OCI-LY1 (cell line): Measurements from ENCODE around the gene MIB2.
"Not testable (repeated sequence)": the region's sequence is repeated elsewhere in the genome, so short reads cannot be mapped to it uniquely, and the experiment has no call there.

ENCODE experiments used
- EZH2 ChIP-seq: fragments of 200-600 bp; sonication (generic), shearing (Covaris generic); IDR thresholded peaks from 2 replicates; pipeline ENCODE4 v1.8.0; 2017; ENCODE audit warnings: borderline replicate concordance, mixed run types, mild to moderate bottlenecking, antibody characterized with exemption, low read length, moderate library complexity, mixed read lengths
- TF ChIP-seq, protein P1 (sequence below): fragments of 200-600 bp; sonication (generic), shearing (Covaris generic); IDR thresholded peaks from 2 replicates; pipeline ENCODE4 v1.5.1; 2017; ENCODE audit warnings: mild to moderate bottlenecking, antibody characterized with exemption, low read length, moderate library complexity, mixed read lengths

DNA sequence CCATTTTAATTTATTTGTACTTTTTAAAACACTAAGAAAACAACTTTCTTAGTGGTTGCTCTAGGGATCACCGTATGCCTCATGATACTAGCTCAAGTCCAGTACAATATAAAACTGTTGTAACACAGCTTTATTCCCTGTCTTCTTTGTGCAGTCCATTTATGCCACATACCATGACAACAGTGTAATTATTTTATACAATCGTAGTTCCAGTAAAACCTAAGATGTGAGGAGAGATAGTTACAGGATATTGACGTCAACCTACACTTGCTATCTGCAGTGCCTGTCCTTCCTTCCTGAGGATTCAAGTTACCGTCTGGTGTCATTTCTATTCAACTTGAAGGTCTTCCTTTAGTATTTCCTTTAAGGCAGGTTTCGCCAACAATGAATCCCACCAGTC, 31.0 kb downstream of the MIB2 start:
- TF ChIP-seq, protein P1, sequence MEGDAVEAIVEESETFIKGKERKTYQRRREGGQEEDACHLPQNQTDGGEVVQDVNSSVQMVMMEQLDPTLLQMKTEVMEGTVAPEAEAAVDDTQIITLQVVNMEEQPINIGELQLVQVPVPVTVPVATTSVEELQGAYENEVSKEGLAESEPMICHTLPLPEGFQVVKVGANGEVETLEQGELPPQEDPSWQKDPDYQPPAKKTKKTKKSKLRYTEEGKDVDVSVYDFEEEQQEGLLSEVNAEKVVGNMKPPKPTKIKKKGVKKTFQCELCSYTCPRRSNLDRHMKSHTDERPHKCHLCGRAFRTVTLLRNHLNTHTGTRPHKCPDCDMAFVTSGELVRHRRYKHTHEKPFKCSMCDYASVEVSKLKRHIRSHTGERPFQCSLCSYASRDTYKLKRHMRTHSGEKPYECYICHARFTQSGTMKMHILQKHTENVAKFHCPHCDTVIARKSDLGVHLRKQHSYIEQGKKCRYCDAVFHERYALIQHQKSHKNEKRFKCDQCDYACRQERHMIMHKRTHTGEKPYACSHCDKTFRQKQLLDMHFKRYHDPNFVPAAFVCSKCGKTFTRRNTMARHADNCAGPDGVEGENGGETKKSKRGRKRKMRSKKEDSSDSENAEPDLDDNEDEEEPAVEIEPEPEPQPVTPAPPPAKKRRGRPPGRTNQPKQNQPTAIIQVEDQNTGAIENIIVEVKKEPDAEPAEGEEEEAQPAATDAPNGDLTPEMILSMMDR: not testable (repeated sequence)
- not testable (repeated sequence) for TF ChIP-seq EZH2
